Stimulated activated CD8-positive, alpha-beta memory T cell treated with anti-CD3 and anti-CD28 coated beads, Interleukin-12 subunit alpha, Interleukin-12 subunit beta, amount 100 ng/mL, for 4 hours (primary cell): Measurements from ENCODE around the gene TNFSF8.

Experiments used
- DNase-seq: peaks from one replicate; pipeline ENCODE4 v3.0.0-alpha.2; 2020; ENCODE audit warnings: low read depth

The TNFSF8 gene

DNA sequence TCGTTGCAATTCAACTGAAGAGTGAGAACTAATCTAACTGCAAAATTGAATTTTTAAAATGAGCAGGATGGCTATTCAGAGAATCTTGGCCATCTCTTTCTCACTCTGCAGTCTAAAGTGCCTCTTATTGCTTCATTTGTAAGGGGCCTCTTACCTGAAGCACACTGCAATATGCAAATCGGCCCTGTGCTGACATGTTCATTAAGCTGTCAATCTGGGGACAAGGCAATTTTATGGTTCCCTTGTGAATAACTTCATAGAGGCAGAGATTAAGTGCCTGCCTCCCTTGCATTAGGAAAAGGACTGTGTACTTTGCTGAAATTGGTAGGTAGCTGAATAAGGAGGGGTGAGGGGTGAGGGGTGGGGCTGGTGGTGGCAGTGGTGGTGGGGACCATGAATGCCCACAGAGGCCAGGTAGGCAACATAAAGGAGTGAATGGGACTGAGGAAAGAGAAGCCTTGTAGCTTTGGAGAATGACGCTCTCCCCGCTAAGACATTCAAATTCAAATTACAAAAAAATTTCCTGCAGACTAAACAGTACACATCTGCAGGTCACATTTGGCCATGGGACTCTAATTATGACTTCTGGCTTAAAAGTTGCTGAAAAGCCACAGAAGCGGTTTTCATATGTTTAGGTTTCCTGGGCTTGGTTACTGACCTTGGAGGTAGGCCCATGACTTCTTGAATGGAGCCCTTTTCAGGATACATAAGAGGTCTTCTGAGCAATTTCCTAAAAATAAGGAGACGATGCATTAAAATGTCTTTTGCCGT lies 25.0 kb downstream of the TNFSF8 start:
- no peak for DNase-seq

DNA sequence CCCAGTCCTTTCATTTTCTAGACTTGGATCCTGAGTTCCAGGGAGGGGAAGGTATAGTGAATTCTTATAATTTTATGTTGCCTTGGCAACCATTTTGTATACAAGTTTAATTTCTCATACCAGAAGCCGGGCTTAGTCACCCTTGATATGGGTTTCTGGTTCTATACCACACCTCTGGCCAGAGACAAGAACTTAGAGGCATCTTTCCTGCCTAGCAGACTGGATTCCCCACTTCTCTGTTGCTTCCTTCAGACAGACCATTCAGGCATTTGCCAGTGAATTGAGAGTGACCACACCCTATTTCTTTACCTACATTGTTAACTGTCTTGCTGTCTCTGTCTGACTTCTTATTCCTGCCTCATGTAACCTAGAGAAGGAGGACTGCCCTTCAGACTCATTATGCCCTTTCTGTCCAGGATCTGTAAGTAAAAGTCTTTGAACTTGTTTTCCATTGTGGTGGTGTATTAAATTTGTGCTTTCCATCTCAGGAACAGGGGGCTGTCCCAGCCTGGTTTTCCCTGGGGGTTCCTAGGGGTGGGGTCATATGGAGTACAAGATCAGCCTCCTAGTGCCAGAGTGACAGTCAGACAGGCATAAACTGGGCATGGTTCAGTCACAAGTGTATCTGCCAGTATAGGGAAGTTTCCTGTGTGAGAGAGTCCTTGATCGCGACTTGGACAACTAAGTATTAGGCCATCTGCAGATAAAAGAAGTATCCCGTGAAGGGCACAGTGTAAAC lies 27.4 kb downstream of the TNFSF8 start:
- no peak for DNase-seq

DNA sequence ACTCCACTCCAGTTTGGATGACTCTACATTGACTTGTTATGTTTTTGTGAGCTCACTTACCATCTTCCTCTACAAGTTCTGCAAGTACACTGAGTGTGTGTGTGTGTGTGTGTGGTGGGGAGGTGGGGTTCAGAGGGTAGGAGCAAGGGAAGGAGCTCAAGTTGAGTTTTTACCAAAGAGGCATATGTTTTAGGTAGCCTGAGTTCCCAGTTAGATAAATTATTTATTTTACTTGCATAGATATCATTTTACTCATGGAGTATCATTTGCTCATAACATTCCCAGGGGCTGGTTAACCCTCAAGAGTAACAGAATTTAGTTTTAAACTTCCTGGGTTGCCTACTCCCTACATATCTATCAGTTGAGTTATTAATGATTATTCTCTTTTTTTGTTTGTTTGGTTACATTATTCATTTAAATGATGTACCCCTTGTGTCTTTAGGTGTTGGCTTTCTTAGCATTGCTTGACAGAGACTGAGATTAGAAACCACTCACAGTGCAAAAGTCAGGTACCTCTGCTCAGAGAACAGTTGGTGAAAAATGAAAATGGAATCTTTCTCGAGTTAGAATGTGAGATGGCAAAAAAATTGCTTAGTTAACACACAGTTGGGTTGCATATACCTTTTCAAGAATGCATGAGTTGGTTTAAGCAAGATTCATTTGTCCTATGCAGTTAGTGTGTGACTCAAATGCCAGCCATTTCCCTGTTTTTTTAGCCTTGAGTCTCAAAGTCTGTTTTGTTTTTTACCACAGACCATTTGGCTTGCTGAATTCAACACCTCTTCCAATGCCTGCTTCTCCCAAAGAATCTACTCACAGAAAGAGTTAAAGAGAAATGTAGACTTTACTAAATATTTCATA lies 29.2 kb downstream of the TNFSF8 start:
- DNase-seq, result no peak

DNA sequence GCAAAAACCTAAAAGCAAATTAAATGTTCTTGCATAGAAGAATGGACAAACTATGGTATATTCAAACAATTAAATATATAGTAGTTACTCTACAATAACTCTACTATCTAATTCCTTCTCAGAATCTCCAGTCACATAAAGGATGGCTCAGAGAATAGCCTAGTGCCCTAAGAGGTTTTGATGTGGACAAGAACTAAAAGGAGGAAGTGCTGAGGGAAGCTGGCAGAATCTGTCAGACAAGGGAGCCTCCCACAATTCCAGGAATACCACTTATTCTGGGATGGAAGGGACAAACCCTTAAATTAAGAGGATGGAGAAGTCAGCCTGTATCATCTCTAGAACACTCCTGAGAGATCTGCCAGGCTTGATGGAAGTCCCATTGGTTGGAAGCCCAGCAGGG lies 30.4 kb downstream of the TNFSF8 start:
- no peak for DNase-seq

DNA sequence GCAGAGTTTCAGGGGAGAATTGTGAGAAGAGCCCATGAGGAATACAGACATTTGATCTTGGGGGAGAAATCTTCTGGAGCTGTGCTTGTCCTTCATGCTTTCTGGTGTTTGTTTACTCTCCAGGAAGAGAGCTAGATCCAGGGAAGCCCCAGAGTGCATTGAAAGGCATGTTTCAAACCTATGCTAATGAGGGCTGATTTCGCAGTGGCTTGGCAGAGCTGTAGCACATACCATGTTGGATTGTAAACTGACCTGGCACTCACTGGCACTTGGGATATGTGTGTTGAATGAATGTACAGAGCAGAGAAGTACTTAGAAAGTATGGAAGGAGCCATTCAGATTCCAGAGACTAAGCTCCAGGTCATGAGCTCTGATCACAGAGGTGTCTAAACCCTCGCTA lies 30.9 kb downstream of the TNFSF8 start:
- DNase-seq, result no peak

DNA sequence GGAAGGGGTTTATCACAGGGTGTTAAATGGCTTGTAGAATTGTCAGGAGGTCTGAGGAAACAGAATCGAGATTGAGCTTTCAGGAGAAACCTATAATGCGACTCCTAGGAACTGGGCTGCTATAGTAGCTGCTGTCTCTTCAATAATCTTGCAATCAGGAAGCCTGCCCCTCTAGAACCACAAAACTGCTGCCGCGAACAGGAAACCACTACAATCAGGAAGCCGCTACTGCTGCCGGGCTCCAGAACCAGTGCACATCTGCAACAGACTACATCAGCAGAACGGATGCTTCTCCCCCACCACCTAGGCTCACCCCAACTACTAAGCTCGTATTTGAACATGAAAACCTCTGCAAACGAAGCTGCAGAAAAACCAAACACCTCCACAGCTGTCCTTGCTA lies 31.6 kb downstream of the TNFSF8 start:
- DNase-seq, result peak; percentile 45

DNA sequence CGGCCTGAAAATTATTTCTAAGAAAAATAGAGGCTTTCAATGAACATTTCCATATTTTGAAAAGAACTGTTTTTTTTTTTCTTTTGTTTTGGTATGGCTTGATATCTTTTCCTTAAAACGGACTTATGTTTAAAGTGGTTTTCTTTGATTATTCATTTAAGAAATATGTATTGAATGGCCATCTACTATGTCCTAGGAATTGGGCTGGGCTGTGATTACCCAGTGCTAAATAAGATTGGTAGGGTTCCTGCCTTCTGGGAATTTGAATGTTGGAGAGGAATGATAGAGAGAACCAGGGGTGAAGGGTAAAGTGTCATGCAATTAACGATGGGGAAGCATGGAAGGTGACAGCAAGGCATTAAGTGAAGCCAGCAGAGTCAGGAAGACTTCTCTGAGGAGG lies 33.2 kb downstream of the TNFSF8 start:
- no peak for DNase-seq

DNA sequence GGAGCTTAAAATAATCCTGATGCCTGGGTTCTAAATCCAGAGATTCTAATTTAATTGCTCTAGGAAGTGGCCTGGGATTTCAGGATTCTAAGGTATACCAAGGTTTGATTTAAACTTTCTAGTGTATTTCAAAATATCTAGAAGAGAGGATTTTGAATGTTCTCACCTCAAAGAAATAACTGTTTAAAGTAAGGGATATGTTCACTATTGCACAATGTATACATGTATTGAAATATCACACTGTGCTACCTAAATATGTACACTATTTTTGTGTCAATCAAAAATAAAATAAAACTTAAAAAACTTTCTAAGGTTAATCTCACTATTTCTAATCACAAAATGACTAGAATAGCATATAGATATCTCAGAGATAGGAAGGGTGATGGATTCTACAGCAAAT lies 34.0 kb downstream of the TNFSF8 start:
- no peak for DNase-seq

DNA sequence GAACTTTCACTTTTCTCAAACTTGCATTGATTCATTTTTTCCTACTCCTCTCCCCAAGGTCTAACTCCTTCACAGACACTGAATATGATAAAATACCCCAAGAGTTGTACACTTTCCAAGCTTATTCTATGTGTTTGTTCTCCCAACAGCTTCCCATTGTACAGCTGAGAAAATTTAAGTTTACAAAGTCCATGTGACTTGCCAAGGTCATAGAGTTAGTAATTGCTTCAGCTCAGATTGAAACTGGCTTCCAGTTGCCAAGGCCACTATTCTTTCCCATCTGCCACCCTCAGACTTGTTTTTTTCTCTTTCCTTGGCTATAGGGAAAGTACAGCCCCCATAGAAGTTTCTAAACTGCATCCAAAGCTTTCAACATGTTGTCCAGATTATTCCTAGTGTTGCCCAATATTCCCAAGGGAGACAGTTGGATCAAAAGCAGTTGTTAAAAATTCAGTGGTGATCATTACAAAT lies 34.8 kb downstream of the TNFSF8 start:
- DNase-seq, result no peak

DNA sequence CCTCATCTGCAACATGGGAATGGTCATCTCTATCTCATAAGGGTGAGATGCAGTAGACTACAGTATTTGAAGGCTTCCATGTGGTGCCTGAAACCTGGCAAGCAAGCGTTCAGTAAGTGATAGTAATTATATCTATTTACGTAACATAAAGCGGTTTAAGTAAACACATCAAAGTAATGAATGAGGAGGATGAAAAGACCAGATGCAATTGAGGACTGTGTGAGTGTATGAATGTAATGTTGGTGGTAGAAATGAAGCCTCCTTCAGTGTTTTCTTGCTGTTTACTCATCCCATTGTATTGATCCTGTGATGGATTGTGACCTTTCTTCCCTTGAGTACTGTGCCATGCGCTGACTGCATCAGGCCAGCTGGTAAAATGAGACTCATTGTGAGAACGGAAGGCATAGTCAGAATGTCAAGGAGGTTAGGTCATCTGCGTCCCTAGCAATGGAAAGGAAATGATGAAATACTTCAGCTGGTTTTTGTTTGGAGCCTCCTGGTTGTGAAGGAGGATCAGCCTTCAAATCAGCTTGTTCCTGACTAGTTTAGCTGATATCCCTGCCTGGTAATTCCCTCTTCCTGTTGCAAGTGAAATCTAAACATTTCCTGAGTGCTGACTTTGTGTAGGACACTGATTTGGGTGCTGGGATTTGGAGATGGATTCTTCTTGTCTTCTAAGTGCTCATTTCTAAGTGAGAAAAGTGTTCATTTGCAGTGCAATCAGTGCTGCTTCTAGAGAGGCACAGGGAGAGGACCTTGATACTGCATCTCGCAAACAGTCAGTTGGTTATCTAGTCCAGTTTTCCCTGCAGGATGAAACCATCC lies 35.6 kb downstream of the TNFSF8 start:
- DNase-seq, result no peak

DNA sequence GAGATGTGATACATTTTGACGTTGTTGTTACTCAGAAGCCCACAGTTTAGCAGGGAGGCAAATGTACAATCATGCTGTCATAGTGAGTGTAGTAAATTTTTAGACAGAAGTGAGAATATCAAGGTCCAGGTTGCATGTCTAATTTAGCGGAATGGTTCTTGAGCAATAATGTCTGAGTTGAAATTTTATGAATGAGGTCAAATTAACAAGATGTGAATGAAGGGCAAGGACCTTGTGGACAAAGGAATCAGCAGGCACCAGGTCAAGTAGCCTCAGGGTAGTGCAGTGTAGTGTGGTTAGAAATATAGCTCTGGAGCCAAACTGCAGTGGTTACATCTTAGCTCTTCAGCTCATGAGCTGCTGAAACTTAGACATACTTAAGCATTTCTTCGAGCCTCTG lies 36.2 kb downstream of the TNFSF8 start:
- no peak for DNase-seq

DNA sequence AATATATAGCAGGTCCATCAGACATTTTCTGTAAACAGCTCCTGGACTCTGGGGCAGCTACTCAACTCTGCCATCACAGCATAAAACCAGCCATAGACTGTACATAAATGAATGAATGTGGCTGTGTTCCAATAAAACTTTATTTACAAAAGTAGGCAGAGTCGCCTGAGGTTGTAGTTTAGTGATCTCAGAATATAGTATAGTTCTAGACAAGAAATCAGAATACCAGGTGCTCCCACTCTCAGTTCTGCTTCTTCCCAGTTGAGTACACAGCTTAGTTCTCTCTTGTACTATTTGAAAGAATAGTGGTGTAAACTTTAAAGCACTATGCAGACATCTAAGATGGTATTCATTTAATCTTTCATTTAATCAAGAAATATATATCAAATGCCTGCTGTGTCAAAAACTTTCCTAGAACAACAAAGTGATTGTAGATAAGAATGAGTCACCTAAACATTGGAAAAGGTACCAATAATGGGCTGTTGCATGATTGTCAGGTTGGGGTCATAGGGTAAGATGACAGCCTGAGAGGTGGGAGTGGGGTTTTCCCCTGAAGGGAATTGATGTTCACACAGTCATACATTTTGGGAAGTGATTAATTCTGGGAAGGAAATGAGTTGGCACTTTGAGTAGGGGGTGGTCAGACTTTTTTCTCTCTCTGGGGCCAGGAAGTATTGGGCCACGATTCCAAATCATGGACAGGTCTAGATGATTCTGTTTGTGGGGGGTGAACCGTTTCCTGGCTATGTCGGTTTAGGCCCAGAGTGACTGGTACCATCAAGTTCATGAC lies 37.0 kb downstream of the TNFSF8 start:
- no peak for DNase-seq

DNA sequence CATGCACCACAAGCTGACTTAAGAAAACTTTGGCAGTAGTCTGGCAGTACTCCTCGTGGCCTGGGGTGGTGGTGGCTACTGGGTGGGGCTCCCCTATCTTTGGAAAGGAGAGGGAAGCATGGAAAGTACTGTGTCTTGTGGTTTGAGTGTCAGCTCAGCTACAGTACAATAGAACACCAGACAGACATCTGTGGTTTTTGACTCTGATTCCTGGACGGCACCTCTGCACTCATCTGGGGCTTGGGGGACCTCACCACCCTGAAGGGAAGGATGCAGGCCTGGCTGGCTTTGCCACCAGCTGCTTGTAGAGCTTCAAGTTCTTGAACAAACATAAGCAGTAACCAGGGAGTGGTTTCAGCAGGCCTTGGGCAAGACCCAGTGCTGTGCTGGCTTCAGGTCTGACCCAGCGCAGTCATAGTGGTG lies 40.6 kb downstream of the TNFSF8 start:
- no peak for DNase-seq

DNA sequence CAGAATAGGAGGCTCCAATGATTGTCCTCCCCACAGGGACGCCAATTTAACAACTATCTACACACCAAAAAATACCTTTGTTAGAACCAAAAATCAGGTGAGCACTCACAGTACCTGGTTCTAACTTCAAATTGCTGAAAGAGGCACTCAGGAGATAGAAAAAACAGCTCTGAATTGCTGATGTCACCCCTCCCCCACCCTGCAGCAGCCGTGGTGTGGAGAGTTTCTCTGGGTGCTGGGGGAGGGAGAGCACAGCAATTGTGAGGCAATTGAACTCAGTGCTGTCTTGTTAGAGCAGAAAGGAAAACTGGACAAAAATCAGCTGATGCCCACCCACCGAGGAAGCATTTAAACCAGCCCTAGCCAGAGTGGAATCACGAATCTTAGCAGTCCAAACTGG lies 41.8 kb downstream of the TNFSF8 start:
- no peak for DNase-seq

DNA sequence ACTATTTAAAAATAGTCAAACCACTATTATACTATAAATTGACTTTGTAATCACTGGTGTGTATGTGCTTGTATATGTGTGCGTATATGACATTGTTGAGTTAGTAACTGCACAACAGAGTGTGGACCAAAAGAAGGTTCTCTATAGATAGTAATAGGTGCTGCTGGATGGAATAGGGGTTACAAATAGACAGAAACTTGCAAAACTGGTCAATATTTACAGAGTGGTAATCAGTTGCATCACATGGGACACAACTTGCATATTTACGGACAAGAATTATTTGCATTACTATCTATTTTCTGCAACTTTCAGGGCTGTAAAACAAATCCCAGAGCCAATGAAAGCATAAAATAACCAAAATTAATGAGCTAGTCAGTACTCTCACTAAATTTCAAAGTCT lies 42.4 kb downstream of the TNFSF8 start:
- DNase-seq, result no peak

DNA sequence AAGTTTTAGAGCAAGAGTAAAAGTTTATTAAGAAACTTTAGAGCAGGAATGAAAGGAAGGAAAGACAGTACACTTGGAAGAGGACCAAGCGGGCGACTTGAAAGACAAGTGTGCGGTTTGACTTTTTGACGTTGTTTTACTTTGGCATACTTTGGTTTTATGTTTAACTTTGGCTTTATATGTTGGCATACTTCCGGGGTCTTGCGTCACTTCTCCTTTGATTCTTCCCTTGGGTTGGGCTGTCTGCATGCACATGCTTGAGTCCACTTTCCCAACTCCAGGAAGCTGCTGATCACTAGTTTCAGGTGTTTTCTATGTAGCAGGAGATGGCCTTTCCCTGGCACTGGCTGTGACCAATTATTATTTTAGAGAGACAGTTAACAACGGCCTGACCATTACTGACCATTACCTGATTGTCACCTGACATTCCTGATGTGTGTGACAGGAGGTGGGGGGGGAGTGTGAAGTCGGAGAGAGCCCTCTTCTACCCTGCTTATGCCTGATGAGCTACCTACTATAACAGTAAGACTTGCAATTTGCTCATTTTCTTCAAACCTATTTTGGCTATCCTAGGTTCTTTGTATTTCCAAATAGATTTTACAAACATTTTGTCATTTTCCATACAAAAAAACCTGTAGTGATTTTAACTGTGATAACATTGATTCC lies 45.5 kb downstream of the TNFSF8 start:
- DNase-seq, result no peak

DNA sequence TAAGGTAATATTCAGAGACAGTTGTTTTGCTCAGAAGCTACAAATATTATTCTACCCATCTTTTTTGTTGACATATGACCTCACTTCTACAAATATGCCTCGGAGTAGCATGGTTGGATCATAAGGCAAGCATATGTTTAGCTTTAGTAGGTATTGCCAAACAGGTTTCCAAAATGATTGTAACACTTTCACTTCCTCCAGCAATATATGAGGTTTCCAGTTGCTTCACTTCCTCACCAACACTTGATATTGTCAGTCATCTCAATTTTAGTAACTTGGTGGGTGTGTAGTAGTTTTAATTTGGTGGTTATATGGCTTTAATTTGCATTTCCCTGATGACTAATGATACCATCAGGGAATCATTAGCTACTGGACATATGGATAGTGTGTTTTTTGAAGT lies 46.7 kb downstream of the TNFSF8 start:
- DNase-seq, result no peak

DNA sequence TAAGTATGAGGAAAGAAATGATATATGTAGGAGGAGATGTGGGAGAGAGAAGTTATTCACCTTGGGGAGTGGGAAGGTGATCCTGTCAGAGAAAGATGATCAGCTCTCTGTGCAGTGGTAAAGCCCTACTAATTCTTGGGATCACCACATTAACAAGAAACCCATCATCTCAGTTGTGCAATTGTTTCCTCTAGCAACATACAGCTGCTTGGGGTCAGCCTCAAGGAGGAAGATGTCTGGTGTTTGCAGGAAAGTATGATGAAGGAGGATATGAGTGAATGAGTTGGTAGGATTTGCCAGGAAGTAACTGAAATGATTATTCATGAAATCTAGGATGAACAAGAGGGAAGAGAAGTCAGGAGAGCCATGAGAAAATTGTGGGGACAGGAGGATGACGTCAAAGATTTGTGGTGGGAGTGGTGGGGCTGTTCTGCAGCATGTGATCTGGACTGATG lies 50.1 kb downstream of the TNFSF8 start:
- no peak for DNase-seq

DNA sequence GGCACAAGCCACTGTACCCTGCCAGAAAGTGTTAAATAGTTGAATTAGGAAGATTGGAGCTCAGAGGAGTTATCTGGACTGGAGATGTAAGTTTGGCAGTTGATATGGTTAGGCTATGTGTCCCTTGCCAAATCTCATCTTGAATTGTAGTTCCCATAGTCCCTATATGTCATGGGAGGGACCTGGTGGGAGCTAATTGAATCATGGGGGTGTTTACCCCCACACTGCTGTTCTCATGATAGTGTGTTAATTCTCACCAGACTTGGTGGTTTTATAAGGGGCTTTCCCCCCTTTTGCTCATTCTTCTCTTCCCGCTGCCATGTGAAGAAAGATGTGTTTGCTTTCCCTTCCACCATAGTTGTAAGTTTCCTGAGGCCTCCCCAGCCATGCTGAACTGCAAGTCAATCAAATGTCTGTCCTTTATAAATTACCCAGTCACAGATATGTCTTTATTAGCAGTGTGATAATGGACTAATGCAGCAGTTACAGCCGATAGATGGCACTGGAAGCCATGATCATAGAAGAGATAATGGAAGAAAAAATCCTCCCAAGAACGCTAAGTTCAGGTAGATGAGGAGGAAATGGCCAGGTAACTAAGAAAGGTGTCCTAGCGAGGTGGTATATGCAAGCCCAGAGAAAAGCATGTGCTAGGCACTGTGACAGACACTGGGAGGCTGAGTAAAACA lies 51.4 kb downstream of the TNFSF8 start:
- no peak for DNase-seq

DNA sequence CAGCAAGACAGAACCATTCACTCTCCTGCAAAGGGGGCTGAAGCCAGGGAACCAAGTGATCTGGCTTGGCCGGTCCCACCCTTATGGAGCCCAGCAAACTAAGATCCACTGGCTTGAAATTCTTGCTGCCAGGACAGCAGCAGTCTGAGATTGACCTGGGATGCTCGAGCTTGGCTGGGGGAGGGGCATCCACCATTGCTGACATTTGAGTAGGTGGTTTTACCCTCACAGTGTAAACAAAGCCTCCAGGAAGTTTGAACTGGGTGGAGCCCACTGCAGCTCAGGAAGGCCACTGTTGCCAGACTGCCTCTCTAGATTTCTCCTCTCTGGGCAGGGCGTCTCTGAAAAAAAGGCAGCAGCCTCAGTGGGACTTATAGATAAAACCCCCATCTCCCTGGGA lies 60.5 kb downstream of the TNFSF8 start:
- no peak for DNase-seq
